CD8-positive, alpha-beta memory T cell (primary cell): Measurements from ENCODE around the gene IRF5. TPM values are rescaled to one million over a fixed set of nuclear protein-coding genes. Genes with fewer than 3 reads are reported as not detected.

ENCODE experiments used
- CTCF ChIA-PET: fragments of 350-600 bp; sonication (Branson Sonifier 250); formaldehyde crosslinking; loops from one replicate; lab custom pipeline; 2021; ENCODE audit warnings: antibody characterized with exemption; lab: Charles Lee
- POLR2A ChIA-PET: fragments of 350-600 bp; sonication (Branson Sonifier 250); formaldehyde crosslinking; loops from one replicate; lab custom pipeline; 2021; ENCODE audit warnings: antibody characterized with exemption; lab: Charles Lee
- DNase-seq, 5 donors: peaks; one replicate each; pipeline versions ENCODE4 v3.0.0 to v3.0.0-alpha.2; 2020 to 2022; ENCODE audit warnings: mixed read lengths in 1 of 5
- H3K27ac ChIP-seq: one replicate; pipeline ENCODE4 v1.7.0; 2013; ENCODE audit warnings: low read depth, mild to moderate bottlenecking, low read length, moderate library complexity
- H3K27me3 ChIP-seq: 2 replicates; pipeline ENCODE4 v1.7.0; 2013; ENCODE audit warnings: low read length, mild to moderate bottlenecking; ENCODE audit not compliant: insufficient read depth, poor library complexity, severe bottlenecking
- H3K36me3 ChIP-seq: 2 replicates; pipeline ENCODE4 v1.7.0; 2013; ENCODE audit warnings: mild to moderate bottlenecking, low read length, moderate library complexity; ENCODE audit not compliant: insufficient read depth
- H3K4me1 ChIP-seq: 2 replicates; pipeline ENCODE4 v1.7.0; 2013; ENCODE audit warnings: mild to moderate bottlenecking, low read length, moderate library complexity; ENCODE audit not compliant: insufficient read depth
- H3K4me3 ChIP-seq: 2 replicates; pipeline ENCODE4 v1.7.0; 2013; ENCODE audit warnings: mild to moderate bottlenecking, low read length
- H3K9me3 ChIP-seq: 2 replicates; pipeline ENCODE4 v1.7.0; 2013; ENCODE audit warnings: mild to moderate bottlenecking, low read length
- H3K27ac Mint-ChIP-seq, 8 donors: one replicate each; pipeline ENCODE4 v1.8.0; 2020 to 2021; ENCODE audit warnings: mixed read lengths in 8 of 8, mild to moderate bottlenecking in 6 of 8, inconsistent platforms in 3 of 8, moderate library complexity in 3 of 8
- H3K27me3 Mint-ChIP-seq, 2 donors: one replicate each; pipeline ENCODE4 v1.8.0; 2020 to 2021; ENCODE audit warnings: mixed read lengths in 2 of 2, mild to moderate bottlenecking in 1 of 2, moderate library complexity in 1 of 2
- H3K36me3 Mint-ChIP-seq, 3 donors: one replicate each; pipeline ENCODE4 v1.8.0; 2020 to 2021; ENCODE audit warnings: mixed read lengths in 3 of 3, inconsistent platforms in 1 of 3, mild to moderate bottlenecking in 1 of 3
- H3K4me1 Mint-ChIP-seq, 3 donors: one replicate each; pipeline ENCODE4 v1.8.0; 2020 to 2021; ENCODE audit warnings: mixed read lengths in 3 of 3, inconsistent platforms in 1 of 3, mild to moderate bottlenecking in 1 of 3
- H3K4me3 Mint-ChIP-seq, 7 donors: one replicate each; pipeline ENCODE4 v1.8.0; 2020 to 2021; ENCODE audit warnings: mixed read lengths in 7 of 7, mild to moderate bottlenecking in 6 of 7, moderate library complexity in 4 of 7, inconsistent platforms in 2 of 7
- H3K9me3 Mint-ChIP-seq, 5 donors: one replicate each; pipeline ENCODE4 v1.8.0; 2020 to 2022; ENCODE audit warnings: mixed read lengths in 5 of 5, mild to moderate bottlenecking in 3 of 5, moderate library complexity in 2 of 5, inconsistent platforms in 1 of 5
- polyA plus RNA-seq: library from polyadenylated mRNA; unstranded; fragments of 300-500 nt; fragmentation: Illumina TruSeq; gene quantifications from one replicate; pipeline ENCODE4 v1.2.3, GENCODE V29; 2021
- total RNA-seq, 2 experiments: library from RNA; stranded (reverse); gene quantifications; one replicate each; pipeline ENCODE4 v1.2.3, GENCODE V29; 2021

IRF5 gene
- total and polyA plus RNA-seq, 3 experiments from 2014 or later, result 7.1 to 15.2 (median 7.8) TPM

GRCh38 chr7:128935342-128935730 lies 2.4 kb upstream of the IRF5 start:
- ChIA-PET POLR2A (no interaction called here), CTCF (no interaction called here)
- Histone ChIP-seq H3K27ac (no peak overlapping the region), H3K4me1 (peaks cover 20% of the 10 kb centered on the region), H3K27me3 (peaks cover 14% of the 10 kb centered on the region), H3K9me3 (no peaks in the 10 kb centered on the region), H3K4me3 (no peak overlapping the region), H3K36me3 (no peaks in the 10 kb centered on the region)
- no peak overlapping the region for H3K4me3 Mint-ChIP-seq
- peaks cover 0 to 4% (median 0%) of the 10 kb centered on the region in 3 donors for H3K36me3 Mint-ChIP-seq
- H3K4me1 Mint-ChIP-seq, result peaks cover 26 to 41% (median 30%) of the 10 kb centered on the region in 3 donors
- H3K27me3 Mint-ChIP-seq, result peaks cover 9 to 22% of the 10 kb centered on the region in 2 donors
- DNase-seq, result no peak
- no peaks in the 10 kb centered on the region for H3K9me3 Mint-ChIP-seq
- peak overlapping the region in 1 of 8 donors; percentile 10 for H3K27ac Mint-ChIP-seq

- CTCF ChIA-PET, result no interaction called here
- H3K27ac Mint-ChIP-seq, result peak overlapping the region in 4 of 8 donors; percentile 4 to 85 (median 34)
These were observed 929 bp upstream of the IRF5 start for GRCh38 chr7:128936798-128937197.

GRCh38 chr7:128937271-128937646 lies 468 bp upstream of the IRF5 start:
- peaks cover 14% of the 10 kb centered on the region for H3K27me3 ChIP-seq
- POLR2A ChIA-PET, result no interaction called here
- no peak overlapping the region for H3K27ac ChIP-seq
- DNase-seq, result no peak
- Mint-ChIP-seq H3K27me3 (peaks cover 9 to 22% of the 10 kb centered on the region in 2 donors), H3K9me3 (no peaks in the 10 kb centered on the region), H3K4me1 (peaks cover 36 to 53% (median 41%) of the 10 kb centered on the region in 3 donors), H3K4me3 (peak overlapping the region; percentile 68 to 90 (median 85)), H3K27ac (peak overlapping the region in 4 of 8 donors; percentile 25 to 85 (median 62)), H3K36me3 (peaks cover 0 to 4% (median 0%) of the 10 kb centered on the region in 3 donors)
- H3K4me3 ChIP-seq, result no peak overlapping the region
- no peaks in the 10 kb centered on the region for H3K36me3 ChIP-seq
- CTCF ChIA-PET, result no interaction called here
- no peaks in the 10 kb centered on the region for H3K9me3 ChIP-seq
- peaks cover 20% of the 10 kb centered on the region for H3K4me1 ChIP-seq

More at GRCh38 chr7:128936798-128937197, 929 bp upstream of the IRF5 start:
- peaks cover 20% of the 10 kb centered on the region for H3K4me1 ChIP-seq
- H3K27ac ChIP-seq, result no peak overlapping the region
- H3K36me3 ChIP-seq, result no peaks in the 10 kb centered on the region
- POLR2A ChIA-PET, result no interaction called here
- peaks cover 9 to 22% of the 10 kb centered on the region in 2 donors for H3K27me3 Mint-ChIP-seq
- H3K9me3 ChIP-seq, result no peaks in the 10 kb centered on the region
- H3K9me3 Mint-ChIP-seq, result no peaks in the 10 kb centered on the region
- H3K4me3 Mint-ChIP-seq, result peak overlapping the region; percentile 68 to 90 (median 85)
- peaks cover 36 to 54% (median 41%) of the 10 kb centered on the region in 3 donors for H3K4me1 Mint-ChIP-seq
- H3K4me3 ChIP-seq, result no peak overlapping the region
- H3K27me3 ChIP-seq, result peaks cover 14% of the 10 kb centered on the region
- no peak for DNase-seq
- H3K36me3 Mint-ChIP-seq, result peaks cover 0 to 4% (median 0%) of the 10 kb centered on the region in 3 donors

DNA sequence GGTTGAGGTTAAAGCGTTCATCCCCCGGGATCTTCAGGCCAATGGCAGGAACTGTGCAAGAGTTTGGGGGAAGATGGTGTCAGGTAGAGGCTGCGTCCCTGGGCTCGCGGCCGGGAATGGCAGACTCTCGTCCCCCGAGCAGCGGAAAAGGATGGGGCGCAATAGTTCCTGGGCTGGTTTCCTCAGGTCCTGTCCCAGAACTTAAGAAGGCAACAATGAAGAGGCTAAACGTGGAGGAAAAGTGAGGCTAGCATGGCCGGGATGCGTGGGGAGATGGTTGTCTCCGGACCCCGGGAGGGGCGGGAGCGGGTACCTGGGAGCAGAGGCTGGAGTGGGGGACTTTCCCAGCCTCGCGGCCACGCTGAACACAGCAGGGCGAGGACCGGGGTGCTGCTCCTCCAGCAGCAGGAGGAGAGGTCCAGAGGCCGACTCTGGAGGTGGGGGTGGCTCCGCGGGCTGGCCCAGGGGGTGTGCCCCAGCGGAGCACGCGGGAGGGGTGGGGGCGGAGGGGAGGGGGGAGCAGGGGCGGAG lies 882 bp downstream of the IRF5 start:
- CTCF ChIA-PET, result no interaction called here
- Mint-ChIP-seq H3K4me3 (peak overlapping the region; percentile 84 to 92 (median 88)), H3K4me1 (peaks cover 27 to 40% (median 29%) of the 10 kb centered on the region in 3 donors), H3K36me3 (peaks cover 0 to 4% (median 0%) of the 10 kb centered on the region in 3 donors), H3K9me3 (no peaks in the 10 kb centered on the region), H3K27ac (peak overlapping the region in 5 of 8 donors; percentile 60 to 90 (median 84)), H3K27me3 (peaks cover 9 to 19% of the 10 kb centered on the region in 2 donors)
- no peak overlapping the region for H3K27ac ChIP-seq
- no peaks in the 10 kb centered on the region for H3K9me3 ChIP-seq
- peaks cover 14% of the 10 kb centered on the region for H3K27me3 ChIP-seq
- H3K4me3 ChIP-seq, result peak overlapping the region; percentile 53
- no peaks in the 10 kb centered on the region for H3K36me3 ChIP-seq
- POLR2A ChIA-PET, result no interaction called here
- no peak for DNase-seq
- peaks cover 8% of the 10 kb centered on the region for H3K4me1 ChIP-seq

DNA sequence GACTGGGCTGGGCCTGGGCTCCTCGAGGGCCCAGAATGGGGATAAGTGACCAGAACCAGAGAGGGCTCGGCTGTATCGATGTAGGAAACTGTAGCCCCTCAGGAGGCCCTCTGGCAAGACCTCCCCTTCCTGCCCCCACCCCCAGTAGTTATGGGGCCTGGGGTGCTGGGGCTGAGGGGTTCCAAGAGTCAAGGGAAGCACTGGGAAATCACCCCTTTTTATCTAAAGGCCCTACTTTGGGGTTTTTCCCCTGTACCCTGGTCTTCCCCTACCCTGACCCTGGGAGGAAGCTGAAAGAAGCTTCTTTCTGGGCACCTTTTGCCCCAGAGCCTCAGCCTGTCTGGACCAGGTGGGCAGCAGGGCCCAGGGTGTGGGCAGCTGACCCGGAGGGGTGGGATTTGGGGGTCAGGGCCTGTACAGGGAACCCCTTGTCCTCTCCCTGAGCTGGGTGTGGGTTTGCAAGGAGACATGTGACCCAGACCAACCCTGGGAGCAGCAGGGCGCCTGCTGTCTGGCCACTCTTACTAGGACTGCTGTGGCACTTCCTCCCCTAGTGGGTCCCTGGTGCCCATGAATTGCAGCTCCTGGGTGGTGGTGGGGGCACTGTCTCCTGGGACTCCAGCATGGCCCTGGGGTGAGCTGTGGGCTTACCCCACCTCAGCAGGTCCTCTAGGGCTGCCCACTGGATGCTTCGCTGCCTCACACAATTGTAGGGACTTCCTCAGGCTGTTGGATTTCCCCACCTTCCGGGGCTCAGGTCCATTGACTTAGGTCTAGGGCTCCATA lies 1.5 kb downstream of the IRF5 start:
- H3K4me3 Mint-ChIP-seq, result peak overlapping the region; percentile 84 to 91 (median 87)
- no peaks in the 10 kb centered on the region for H3K9me3 ChIP-seq
- DNase-seq, result no peak
- peaks cover 0 to 4% (median 0%) of the 10 kb centered on the region in 3 donors for H3K36me3 Mint-ChIP-seq
- peak overlapping the region in 4 of 8 donors; percentile 33 to 81 (median 60) for H3K27ac Mint-ChIP-seq
- peaks cover 9 to 19% of the 10 kb centered on the region in 2 donors for H3K27me3 Mint-ChIP-seq
- H3K36me3 ChIP-seq, result no peaks in the 10 kb centered on the region
- peaks cover 27 to 39% (median 27%) of the 10 kb centered on the region in 3 donors for H3K4me1 Mint-ChIP-seq
- CTCF ChIA-PET, result interaction anchor here (0.9 to 1.1 kb wide), 2 partner anchors 19 to 152 kb away, joined by 3 to 4 read pairs; no protein-coding TSS in a partner anchor
- no peak overlapping the region for H3K4me3 ChIP-seq
- POLR2A ChIA-PET, result no interaction called here
- peaks cover 14% of the 10 kb centered on the region for H3K27me3 ChIP-seq
- no peak overlapping the region for H3K27ac ChIP-seq
- peaks cover 8% of the 10 kb centered on the region for H3K4me1 ChIP-seq
- H3K9me3 Mint-ChIP-seq, result no peaks in the 10 kb centered on the region

DNA sequence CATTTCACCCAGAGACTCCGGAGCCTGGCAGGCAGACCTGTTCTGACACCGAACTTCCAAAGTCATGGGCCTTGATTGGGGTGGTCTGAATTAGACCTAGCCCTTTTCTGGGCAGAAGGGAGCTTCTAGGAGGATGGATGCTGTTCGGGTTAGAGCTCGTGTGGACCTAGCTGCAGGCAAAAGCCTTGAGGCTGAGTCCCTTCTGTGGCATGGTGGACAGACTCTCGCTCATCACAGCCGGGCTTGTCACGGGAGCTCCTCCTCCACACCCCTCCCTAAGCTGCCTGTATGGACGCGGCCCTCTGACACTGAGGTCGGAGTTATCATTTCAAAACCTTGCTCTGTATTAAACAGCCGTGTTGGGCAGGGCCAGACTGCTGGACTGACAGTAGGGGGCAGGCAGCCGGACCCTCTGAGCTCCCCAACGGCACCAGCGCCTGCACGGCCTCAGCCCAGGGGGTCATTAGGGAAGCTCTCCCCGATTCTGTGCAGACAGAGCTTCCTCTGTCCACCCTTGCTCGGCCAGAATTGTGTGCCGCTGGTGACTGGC lies 2.2 kb downstream of the IRF5 start:
- H3K36me3 ChIP-seq, result no peaks in the 10 kb centered on the region
- no peak overlapping the region for H3K4me3 ChIP-seq
- ChIA-PET POLR2A (interaction anchor here (0.5 kb wide), 1 partner anchor 568 kb away, joined by 3 read pairs; no protein-coding TSS in a partner anchor), CTCF (interaction anchor here (0.9 to 1.1 kb wide), 3 partner anchors 10 to 152 kb away, joined by 3 to 4 read pairs (median 3); no protein-coding TSS in a partner anchor)
- H3K27me3 ChIP-seq, result peaks cover 14% of the 10 kb centered on the region
- H3K9me3 ChIP-seq, result no peaks in the 10 kb centered on the region
- H3K4me1 Mint-ChIP-seq, result peaks cover 27 to 39% (median 27%) of the 10 kb centered on the region in 3 donors
- H3K4me3 Mint-ChIP-seq, result peak overlapping the region; percentile 84 to 91 (median 87)
- peaks cover 0 to 4% (median 0%) of the 10 kb centered on the region in 3 donors for H3K36me3 Mint-ChIP-seq
- peaks cover 8% of the 10 kb centered on the region for H3K4me1 ChIP-seq
- no peaks in the 10 kb centered on the region for H3K9me3 Mint-ChIP-seq
- no peak for DNase-seq
- peak overlapping the region in 4 of 8 donors; percentile 23 to 81 (median 64) for H3K27ac Mint-ChIP-seq
- no peak overlapping the region for H3K27ac ChIP-seq
- peaks cover 9 to 19% of the 10 kb centered on the region in 2 donors for H3K27me3 Mint-ChIP-seq

DNA sequence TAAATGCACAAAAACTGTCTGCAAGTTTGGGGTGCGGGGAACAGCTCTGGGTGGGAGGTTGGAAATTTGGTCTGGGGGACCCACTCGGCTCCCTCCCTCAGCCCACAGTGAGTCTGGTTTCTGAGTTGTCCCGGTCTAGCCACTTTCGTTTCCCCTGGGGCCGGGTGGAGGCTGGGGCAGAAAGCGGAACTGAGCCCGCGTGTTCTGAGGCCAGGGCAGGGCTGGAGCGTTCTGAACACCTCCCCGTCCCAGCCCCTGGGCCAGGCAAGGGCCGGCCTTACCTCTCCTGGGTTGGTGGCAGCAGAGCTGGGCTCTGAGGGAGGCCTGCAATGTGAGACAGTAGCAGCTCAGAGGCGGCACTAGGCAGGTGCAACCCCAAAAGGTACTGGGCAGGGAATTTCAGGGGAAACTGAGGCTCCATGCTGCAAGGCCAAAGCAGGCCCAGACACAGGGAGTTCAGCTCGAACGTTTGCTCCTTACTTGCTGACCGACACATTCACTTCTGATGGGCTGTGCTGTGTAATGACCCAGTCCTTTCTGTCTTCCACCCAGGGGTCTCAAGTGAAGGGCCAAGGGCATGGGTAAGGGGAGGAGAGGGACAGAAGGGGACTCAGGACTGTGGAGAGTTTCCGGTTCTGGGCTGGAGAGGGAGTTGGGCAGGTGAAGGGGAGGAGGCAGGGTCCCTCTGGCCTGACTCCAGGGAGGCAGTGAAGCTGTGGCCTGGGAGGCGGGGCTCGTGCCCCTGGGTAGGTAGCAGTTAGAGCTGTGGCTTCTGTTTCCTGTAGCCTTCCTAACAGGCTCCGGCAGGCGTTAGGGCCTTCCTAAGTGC lies 3.0 kb downstream of the IRF5 start:
- H3K4me1 ChIP-seq, result peaks cover 8% of the 10 kb centered on the region
- Mint-ChIP-seq H3K27me3 (peaks cover 9 to 14% of the 10 kb centered on the region in 2 donors), H3K4me3 (peak overlapping the region; percentile 19 to 90 (median 84)), H3K9me3 (no peaks in the 10 kb centered on the region), H3K36me3 (peaks cover 0 to 4% (median 0%) of the 10 kb centered on the region in 3 donors), H3K27ac (peak overlapping the region in 7 of 8 donors; percentile 3 to 82 (median 52)), H3K4me1 (peaks cover 27 to 39% (median 27%) of the 10 kb centered on the region in 3 donors)
- no peak overlapping the region for H3K27ac ChIP-seq
- H3K27me3 ChIP-seq, result peaks cover 14% of the 10 kb centered on the region
- H3K36me3 ChIP-seq, result no peaks in the 10 kb centered on the region
- DNase-seq, result peak in 1 of 5 donors; percentile 48
- CTCF ChIA-PET, result interaction anchor here (0.9 to 1.1 kb wide), 2 partner anchors 11 to 151 kb away, joined by 3 read pairs; no protein-coding TSS in a partner anchor
- H3K9me3 ChIP-seq, result no peaks in the 10 kb centered on the region
- no peak overlapping the region for H3K4me3 ChIP-seq
- POLR2A ChIA-PET, result interaction anchor here (0.5 kb wide), 1 partner anchor 569 kb away, joined by 3 read pairs; no protein-coding TSS in a partner anchor
